Measurements from ENCODE around the gene CLIP4. TPM values are rescaled to one million over a fixed set of nuclear protein-coding genes. Genes with fewer than 3 reads are reported as not detected.

Gene CLIP4
- total RNA-seq, 1 experiment from 2014 or later: 0.39 TPM

GRCh38 chr2:29212009-29212408, 96.8 kb downstream of the CLIP4 start:
- Mint-ChIP-seq H3K27me3 (ENCODE audit: low read depth) (no peaks in the 10 kb centered on the region), H3K4me1 (peaks cover 17% of the 10 kb centered on the region), H3K27ac (no peak overlapping the region), H3K36me3 (no peaks in the 10 kb centered on the region), H3K9me3 (no peaks in the 10 kb centered on the region), H3K4me3 (no peak overlapping the region)
- TF ChIP-seq SOX15 (CRISPR knock-in tag; IDR thresholded peaks at IDR 0.05): no peak
- TF ChIP-seq, protein P1, sequence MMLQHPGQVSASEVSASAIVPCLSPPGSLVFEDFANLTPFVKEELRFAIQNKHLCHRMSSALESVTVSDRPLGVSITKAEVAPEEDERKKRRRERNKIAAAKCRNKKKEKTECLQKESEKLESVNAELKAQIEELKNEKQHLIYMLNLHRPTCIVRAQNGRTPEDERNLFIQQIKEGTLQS (CRISPR knock-in tag; conservative IDR thresholded peaks at IDR 0.05): no peak
- TF ChIP-seq MYBL2 (CRISPR knock-in tag; IDR thresholded peaks at IDR 0.05): no peak
- no peak for TF ChIP-seq IRF1 (CRISPR knock-in tag; IDR thresholded peaks at IDR 0.05)
- TF ChIP-seq, protein P2, sequence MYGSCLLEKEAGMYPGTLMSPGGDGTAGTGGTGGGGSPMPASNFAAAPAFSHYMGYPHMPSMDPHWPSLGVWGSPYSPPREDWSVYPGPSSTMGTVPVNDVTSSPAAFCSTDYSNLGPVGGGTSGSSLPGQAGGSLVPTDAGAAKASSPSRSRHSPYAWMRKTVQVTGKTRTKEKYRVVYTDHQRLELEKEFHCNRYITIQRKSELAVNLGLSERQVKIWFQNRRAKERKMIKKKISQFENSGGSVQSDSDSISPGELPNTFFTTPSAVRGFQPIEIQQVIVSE (CRISPR knock-in tag; IDR thresholded peaks at IDR 0.05; ENCODE audit: borderline replicate concordance): no peak
- TF ChIP-seq, protein P3, sequence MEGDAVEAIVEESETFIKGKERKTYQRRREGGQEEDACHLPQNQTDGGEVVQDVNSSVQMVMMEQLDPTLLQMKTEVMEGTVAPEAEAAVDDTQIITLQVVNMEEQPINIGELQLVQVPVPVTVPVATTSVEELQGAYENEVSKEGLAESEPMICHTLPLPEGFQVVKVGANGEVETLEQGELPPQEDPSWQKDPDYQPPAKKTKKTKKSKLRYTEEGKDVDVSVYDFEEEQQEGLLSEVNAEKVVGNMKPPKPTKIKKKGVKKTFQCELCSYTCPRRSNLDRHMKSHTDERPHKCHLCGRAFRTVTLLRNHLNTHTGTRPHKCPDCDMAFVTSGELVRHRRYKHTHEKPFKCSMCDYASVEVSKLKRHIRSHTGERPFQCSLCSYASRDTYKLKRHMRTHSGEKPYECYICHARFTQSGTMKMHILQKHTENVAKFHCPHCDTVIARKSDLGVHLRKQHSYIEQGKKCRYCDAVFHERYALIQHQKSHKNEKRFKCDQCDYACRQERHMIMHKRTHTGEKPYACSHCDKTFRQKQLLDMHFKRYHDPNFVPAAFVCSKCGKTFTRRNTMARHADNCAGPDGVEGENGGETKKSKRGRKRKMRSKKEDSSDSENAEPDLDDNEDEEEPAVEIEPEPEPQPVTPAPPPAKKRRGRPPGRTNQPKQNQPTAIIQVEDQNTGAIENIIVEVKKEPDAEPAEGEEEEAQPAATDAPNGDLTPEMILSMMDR (IDR thresholded peaks at IDR 0.05): no peak
- no peak for TF ChIP-seq RORB (CRISPR knock-in tag; IDR thresholded peaks at IDR 0.05)
- TF ChIP-seq ELF4 (CRISPR knock-in tag; IDR thresholded peaks at IDR 0.05; ENCODE audit: low read depth): no peak
- TF ChIP-seq MXD4 (CRISPR knock-in tag; IDR thresholded peaks at IDR 0.05; ENCODE audit: borderline replicate concordance): no peak
- TF ChIP-seq SP1 (CRISPR knock-in tag; conservative IDR thresholded peaks at IDR 0.05): no peak
- TF ChIP-seq OVOL2 (CRISPR knock-in tag; IDR thresholded peaks at IDR 0.05; ENCODE audit: borderline replicate concordance): no peak
- DNase-seq (ENCODE audit: low spot score) (no peak), ATAC-seq (no peak)
- CTCF ChIA-PET: interaction anchor here (0.7 to 1.6 kb wide), 3 partner anchors 10 to 70 kb away, joined by 3 to 5 read pairs (median 4); no protein-coding TSS in a partner anchor
- POLR2A ChIA-PET: no interaction called here

DNA sequence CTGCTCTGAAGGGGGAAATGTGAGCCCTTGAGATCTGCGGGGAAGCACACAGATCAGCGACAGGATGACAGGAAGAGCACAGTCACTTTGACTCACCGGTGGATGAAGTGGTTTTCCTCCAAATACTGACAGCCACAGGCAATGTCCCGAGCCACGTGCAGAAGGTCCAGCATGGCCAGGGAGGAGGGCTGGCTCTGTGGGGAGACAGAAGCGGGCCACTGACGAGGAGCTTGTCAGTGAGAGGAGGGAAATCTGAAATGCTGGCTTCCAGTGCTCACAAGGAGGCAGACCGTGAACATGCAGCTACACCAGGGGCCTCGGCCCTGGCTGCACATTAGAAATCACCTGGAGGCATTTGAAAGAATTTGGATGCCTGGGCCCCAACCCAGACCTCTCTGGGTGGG, 98.7 kb downstream of the CLIP4 start:
- TF ChIP-seq NFATC4 (CRISPR knock-in tag; IDR thresholded peaks at IDR 0.05) (no peak), ZMAT4 (CRISPR knock-in tag; IDR thresholded peaks at IDR 0.05) (no peak), ELF4 (CRISPR knock-in tag; IDR thresholded peaks at IDR 0.05; ENCODE audit: low read depth) (no peak)
- TF ChIP-seq, protein P4, sequence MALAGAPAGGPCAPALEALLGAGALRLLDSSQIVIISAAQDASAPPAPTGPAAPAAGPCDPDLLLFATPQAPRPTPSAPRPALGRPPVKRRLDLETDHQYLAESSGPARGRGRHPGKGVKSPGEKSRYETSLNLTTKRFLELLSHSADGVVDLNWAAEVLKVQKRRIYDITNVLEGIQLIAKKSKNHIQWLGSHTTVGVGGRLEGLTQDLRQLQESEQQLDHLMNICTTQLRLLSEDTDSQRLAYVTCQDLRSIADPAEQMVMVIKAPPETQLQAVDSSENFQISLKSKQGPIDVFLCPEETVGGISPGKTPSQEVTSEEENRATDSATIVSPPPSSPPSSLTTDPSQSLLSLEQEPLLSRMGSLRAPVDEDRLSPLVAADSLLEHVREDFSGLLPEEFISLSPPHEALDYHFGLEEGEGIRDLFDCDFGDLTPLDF (CRISPR knock-in tag; IDR thresholded peaks at IDR 0.05): no peak
- no peak overlapping the region for H3K4me3 Mint-ChIP-seq
- ChIA-PET CTCF (interaction anchor here (0.7 kb wide), 2 partner anchors 25 to 95 kb away, joined by 3 to 4 read pairs; no protein-coding TSS in a partner anchor), POLR2A (no interaction called here)
- H3K4me1 Mint-ChIP-seq: peaks cover 17% of the 10 kb centered on the region
- H3K9me3 Mint-ChIP-seq: no peaks in the 10 kb centered on the region
- no peaks in the 10 kb centered on the region for H3K36me3 Mint-ChIP-seq
- H3K27me3 Mint-ChIP-seq (ENCODE audit: low read depth): no peaks in the 10 kb centered on the region
- ATAC-seq (no peak; the same call in 1 of the 2 replicates), DNase-seq (ENCODE audit: low spot score) (no peak)
- no peak overlapping the region for H3K27ac Mint-ChIP-seq

GRCh38 chr2:29215073-29215472, 99.9 kb downstream of the CLIP4 start:
- no peaks in the 10 kb centered on the region for H3K36me3 Mint-ChIP-seq

More at GRCh38 chr2:29215073-29215472, 99.9 kb downstream of the CLIP4 start:
- no peak for ATAC-seq
- H3K27ac Mint-ChIP-seq: no peak overlapping the region
- H3K27me3 Mint-ChIP-seq (ENCODE audit: low read depth): no peaks in the 10 kb centered on the region
- no peak for DNase-seq (ENCODE audit: low spot score)
- H3K9me3 Mint-ChIP-seq: no peaks in the 10 kb centered on the region
- no peak overlapping the region for H3K4me3 Mint-ChIP-seq
- H3K4me1 Mint-ChIP-seq: peaks cover 17% of the 10 kb centered on the region
- ChIA-PET POLR2A (interaction anchor here (0.6 kb wide), 1 partner anchor 225 kb away, joined by 4 read pairs; no protein-coding TSS in a partner anchor), CTCF (interaction anchor here (0.9 kb wide), 1 partner anchor 13 kb away, joined by 3 read pairs; no protein-coding TSS in a partner anchor)
- TF ChIP-seq, protein P1 (CRISPR knock-in tag; conservative IDR thresholded peaks at IDR 0.05): no peak
- TF ChIP-seq GRHL2 (CRISPR knock-in tag; IDR thresholded peaks at IDR 0.05; ENCODE audit: insufficient replicate concordance, severe bottlenecking) (no peak), ATF1 (CRISPR knock-in tag; IDR thresholded peaks at IDR 0.05) (no peak), SP1 (CRISPR knock-in tag; conservative IDR thresholded peaks at IDR 0.05) (no peak)
- TF ChIP-seq, protein P5, sequence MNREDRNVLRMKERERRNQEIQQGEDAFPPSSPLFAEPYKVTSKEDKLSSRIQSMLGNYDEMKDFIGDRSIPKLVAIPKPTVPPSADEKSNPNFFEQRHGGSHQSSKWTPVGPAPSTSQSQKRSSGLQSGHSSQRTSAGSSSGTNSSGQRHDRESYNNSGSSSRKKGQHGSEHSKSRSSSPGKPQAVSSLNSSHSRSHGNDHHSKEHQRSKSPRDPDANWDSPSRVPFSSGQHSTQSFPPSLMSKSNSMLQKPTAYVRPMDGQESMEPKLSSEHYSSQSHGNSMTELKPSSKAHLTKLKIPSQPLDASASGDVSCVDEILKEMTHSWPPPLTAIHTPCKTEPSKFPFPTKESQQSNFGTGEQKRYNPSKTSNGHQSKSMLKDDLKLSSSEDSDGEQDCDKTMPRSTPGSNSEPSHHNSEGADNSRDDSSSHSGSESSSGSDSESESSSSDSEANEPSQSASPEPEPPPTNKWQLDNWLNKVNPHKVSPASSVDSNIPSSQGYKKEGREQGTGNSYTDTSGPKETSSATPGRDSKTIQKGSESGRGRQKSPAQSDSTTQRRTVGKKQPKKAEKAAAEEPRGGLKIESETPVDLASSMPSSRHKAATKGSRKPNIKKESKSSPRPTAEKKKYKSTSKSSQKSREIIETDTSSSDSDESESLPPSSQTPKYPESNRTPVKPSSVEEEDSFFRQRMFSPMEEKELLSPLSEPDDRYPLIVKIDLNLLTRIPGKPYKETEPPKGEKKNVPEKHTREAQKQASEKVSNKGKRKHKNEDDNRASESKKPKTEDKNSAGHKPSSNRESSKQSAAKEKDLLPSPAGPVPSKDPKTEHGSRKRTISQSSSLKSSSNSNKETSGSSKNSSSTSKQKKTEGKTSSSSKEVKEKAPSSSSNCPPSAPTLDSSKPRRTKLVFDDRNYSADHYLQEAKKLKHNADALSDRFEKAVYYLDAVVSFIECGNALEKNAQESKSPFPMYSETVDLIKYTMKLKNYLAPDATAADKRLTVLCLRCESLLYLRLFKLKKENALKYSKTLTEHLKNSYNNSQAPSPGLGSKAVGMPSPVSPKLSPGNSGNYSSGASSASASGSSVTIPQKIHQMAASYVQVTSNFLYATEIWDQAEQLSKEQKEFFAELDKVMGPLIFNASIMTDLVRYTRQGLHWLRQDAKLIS (CRISPR knock-in tag; IDR thresholded peaks at IDR 0.05; ENCODE audit: borderline replicate concordance): no peak
- TF ChIP-seq, protein P6, sequence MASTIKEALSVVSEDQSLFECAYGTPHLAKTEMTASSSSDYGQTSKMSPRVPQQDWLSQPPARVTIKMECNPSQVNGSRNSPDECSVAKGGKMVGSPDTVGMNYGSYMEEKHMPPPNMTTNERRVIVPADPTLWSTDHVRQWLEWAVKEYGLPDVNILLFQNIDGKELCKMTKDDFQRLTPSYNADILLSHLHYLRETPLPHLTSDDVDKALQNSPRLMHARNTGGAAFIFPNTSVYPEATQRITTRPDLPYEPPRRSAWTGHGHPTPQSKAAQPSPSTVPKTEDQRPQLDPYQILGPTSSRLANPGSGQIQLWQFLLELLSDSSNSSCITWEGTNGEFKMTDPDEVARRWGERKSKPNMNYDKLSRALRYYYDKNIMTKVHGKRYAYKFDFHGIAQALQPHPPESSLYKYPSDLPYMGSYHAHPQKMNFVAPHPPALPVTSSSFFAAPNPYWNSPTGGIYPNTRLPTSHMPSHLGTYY (CRISPR knock-in tag; IDR thresholded peaks at IDR 0.05): no peak
